ENCODE data around the gene LINGO1. TPM values are rescaled to one million over a fixed set of nuclear protein-coding genes. Genes with fewer than 3 reads are reported as not detected.

The LINGO1 gene
- total RNA-seq, 4 donors from 2014 or later, result 0.49 to 1.1 (median 0.54) TPM

DNA sequence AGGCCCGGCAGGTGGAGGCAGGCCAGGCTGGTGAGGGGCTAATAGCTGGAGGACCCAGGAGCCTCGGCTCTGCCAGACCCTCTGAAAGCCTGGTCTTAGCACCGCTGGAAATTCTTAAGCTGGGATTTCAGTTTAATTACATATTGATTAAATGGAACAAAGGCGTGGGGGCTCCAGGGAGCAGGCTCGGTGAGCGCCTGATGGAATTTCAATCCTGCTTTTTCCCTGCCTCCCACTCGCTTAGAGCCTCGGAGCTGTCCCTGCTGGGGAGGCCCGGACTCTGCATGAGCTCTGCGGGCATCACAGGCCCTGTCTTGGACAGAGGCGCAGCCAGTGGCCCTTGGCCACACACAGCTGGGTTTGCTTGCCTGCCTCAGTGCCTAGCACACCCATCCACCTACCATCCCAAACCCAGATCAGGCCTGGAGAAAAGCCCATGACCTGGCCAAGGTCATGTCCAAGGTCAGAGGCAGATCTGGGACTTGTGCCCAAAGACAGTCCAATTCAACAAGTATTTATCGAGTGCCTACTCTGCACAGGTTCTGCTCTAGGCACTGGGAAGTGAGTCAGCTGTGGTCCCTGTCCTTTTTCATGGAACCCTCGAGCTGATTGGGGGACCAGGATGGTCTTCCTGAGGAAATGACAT, 40.6 kb downstream of the LINGO1 start:
- no peak for TF ChIP-seq CTCF (IDR thresholded peaks at IDR 0.05; ENCODE audit: low read depth)

DNA sequence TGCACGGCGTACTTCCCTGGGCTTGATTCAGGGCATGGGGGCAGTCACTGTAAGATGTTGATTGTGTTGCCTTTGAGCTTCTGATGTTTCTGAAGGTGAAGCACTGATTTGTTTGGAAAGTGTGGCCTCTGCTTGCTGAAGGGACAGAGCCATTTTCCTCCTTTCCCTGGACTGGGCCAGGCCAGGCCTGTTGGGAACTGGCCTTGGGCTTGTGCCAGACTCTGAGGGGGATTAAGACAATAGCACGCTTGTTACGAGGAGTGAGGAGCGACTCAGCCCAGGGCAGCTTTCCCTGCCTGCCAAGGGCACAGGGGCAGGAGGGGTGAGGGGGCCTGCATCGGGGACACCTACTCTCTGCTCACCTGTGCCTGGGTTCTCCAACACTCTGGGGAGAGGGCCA, 42.9 kb downstream of the LINGO1 start:
- TF ChIP-seq CTCF (IDR thresholded peaks at IDR 0.05; ENCODE audit: low read depth), result no peak

DNA sequence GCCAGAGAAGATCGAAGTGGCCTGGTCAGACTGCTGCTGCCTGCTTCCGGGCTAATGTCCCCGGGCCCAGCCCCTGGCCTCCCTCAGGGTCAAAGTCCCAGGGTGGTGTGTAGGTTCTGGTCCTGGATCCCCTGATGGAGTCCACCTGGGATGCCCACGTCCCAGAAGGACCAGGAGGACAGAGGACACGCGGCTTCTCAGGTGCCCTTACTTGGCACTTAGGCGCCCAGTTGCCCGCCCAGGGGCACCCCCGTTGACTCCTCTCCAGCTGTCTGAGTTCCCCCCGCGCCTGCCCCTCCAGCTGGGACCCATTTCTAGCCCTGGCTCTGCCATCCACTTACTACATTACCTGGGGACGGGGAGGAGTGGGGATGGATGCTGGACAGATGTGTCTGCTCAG, 44.6 kb downstream of the LINGO1 start:
- no peak for TF ChIP-seq CTCF (IDR thresholded peaks at IDR 0.05; ENCODE audit: low read depth)

DNA sequence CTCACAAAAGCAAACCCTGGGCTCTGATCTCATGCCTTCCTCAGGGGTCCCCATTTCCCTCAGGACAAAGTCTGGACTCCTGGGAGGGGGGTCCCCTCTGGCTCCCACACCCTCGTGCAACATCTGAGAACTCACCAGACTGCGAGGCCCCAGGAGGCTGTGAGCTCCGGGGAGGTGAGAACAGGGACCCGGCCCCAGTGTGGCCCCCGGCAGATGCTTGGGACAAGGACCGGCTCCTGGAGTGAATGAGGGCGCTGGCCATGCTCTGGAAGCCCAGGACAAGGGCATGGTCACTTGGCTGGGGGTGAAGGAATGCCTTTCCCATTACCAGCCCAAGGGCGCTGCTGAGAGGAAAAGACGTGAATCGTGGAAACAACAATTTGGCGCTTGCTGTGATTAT, 48.0 kb downstream of the LINGO1 start:
- TF ChIP-seq CTCF (IDR thresholded peaks at IDR 0.05; ENCODE audit: low read depth), result no peak

- TF ChIP-seq CTCF (IDR thresholded peaks at IDR 0.05; ENCODE audit: low read depth), result no peak
Measured at GRCh38 chr15:77584201-77584600, 48.5 kb downstream of the LINGO1 start.

DNA sequence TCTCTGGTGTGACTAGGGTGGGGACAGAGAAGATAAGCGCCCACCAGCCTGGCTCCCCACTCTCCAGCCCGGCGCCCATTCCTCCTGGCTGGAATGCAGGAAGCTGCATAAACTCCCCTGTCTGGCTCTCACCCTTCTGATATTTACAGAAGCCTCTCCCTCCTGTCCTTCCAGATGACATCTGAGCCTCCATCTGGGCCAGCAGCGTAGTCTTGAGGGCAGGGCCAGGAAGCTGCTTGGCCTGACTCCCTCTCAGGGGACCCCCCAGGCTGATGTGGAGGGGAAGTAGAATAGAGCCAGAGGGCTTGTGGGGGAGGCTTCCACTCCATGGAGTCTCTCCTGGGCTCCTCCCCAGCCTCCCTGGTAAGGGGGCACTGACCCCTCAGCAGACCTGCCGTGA, 49.9 kb downstream of the LINGO1 start:
- no peak for TF ChIP-seq CTCF (IDR thresholded peaks at IDR 0.05; ENCODE audit: low read depth)

GRCh38 chr15:77581896-77582569, 50.7 kb downstream of the LINGO1 start:
- no peak for TF ChIP-seq CTCF (IDR thresholded peaks at IDR 0.05; ENCODE audit: low read depth)

Data from subcutaneous adipose tissue (tissue), 4 donors.